Left renal cortex interstitium (tissue), 4 donors: ENCODE results near the gene PLEKHB1. TPM values are rescaled to one million over a fixed set of nuclear protein-coding genes. Genes with fewer than 3 reads are reported as not detected.
A peak's percentile ranks its signal among the peaks of the same experiment; 100 is the strongest.

Experiments used
- DNase-seq, 4 donors: peaks; one replicate each; pipeline ENCODE4 v3.0.0-alpha.2; 2013; ENCODE audit warnings: low read depth in 4 of 4, low spot score in 2 of 4, missing footprints in 1 of 4
- polyA plus RNA-seq, 4 donors: library from polyadenylated mRNA; unstranded; fragments of 120-200 nt; gene quantifications; one replicate each; pipeline ENCODE4 v1.2.1, GENCODE V29; 2013; ENCODE audit not compliant: insufficient read length in 4 of 4

The PLEKHB1 gene
- polyA plus RNA-seq, result 10 to 100 TPM; 12.7 to 18.9 (median 17.3) TPM

GRCh38 chr11:73645972-73646631, at the start of gene PLEKHB1:
TSS of gene PLEKHB1 (plus strand) at chr11:73646581. CDS start at chr11:73646609, 28 bp downstream.
- no peak for DNase-seq

- DNase-seq, result no peak
These were observed 48.9 kb upstream of the PLEKHB1 start for GRCh38 chr11:73597336-73597955.

GRCh38 chr11:73597956-73598718, 48.2 kb upstream of the PLEKHB1 start, which contains the start of gene FAM168A:
TSS of gene FAM168A (minus strand) at chr11:73598112. CDS start at chr11:73468474, 129,638 bp downstream.
- DNase-seq, result peak; percentile 91 to 98 (median 95)

- no peak for DNase-seq
These were observed 47.5 kb upstream of the PLEKHB1 start for GRCh38 chr11:73598719-73599379.

- DNase-seq, result no peak
These were observed 33.7 kb upstream of the PLEKHB1 start for GRCh38 chr11:73612601-73613140.

GRCh38 chr11:73614591-73614990, 31.8 kb upstream of the PLEKHB1 start:
- no peak for DNase-seq

- no peak for DNase-seq
These were observed 23.3 kb upstream of the PLEKHB1 start for GRCh38 chr11:73622926-73623593.

- DNase-seq, result no peak
These were observed 22.7 kb upstream of the PLEKHB1 start for GRCh38 chr11:73623686-73624085.

- DNase-seq, result peak in 1 of 4 donors; percentile 63
These were observed 20.6 kb upstream of the PLEKHB1 start for GRCh38 chr11:73625696-73626318.

GRCh38 chr11:73629907-73630306, 16.5 kb upstream of the PLEKHB1 start:
- DNase-seq, result no peak

- DNase-seq, result no peak
These were observed 13.4 kb upstream of the PLEKHB1 start for GRCh38 chr11:73632996-73633395.

- DNase-seq, result no peak
These were observed 12.4 kb upstream of the PLEKHB1 start for GRCh38 chr11:73633999-73634398.

GRCh38 chr11:73635721-73636120, 10.7 kb upstream of the PLEKHB1 start:
- DNase-seq, result no peak

- DNase-seq, result no peak
These were observed 10.1 kb upstream of the PLEKHB1 start for GRCh38 chr11:73636249-73636648.

- DNase-seq, result no peak
These were observed 9.4 kb upstream of the PLEKHB1 start for GRCh38 chr11:73637012-73637411.

GRCh38 chr11:73640592-73640991, 5.8 kb upstream of the PLEKHB1 start:
- DNase-seq, result no peak

GRCh38 chr11:73641668-73642067, 4.7 kb upstream of the PLEKHB1 start:
- no peak for DNase-seq

GRCh38 chr11:73645121-73645969, 1.0 kb upstream of the PLEKHB1 start:
- no peak for DNase-seq
